ENCODE data around the gene ATP1A2.

- no peak for TF ChIP-seq CTCF (IDR thresholded peaks at IDR 0.05; ENCODE audit: insufficient read depth, low read length, poor library complexity, severe bottlenecking)
- no peak for TF ChIP-seq EZH2phosphoT487 (conservative IDR thresholded peaks at IDR 0.05; ENCODE audit: low read length)
Measured at GRCh38 chr1:160127381-160127780, 11.8 kb downstream of the ATP1A2 start.

Data from SU-DHL-6 (cell line).